Measurements from ENCODE around the gene NPHS1. TPM values are rescaled to one million over a fixed set of nuclear protein-coding genes. Genes with fewer than 3 reads are reported as not detected.

Gene NPHS1
- total RNA-seq, 2 experiments from 2014 or later: not detected

- Mint-ChIP-seq H3K4me1 (ENCODE audit: low read depth) (peaks cover 9% of the 10 kb centered on the region), H3K9me3 (ENCODE audit: insufficient read depth) (no peaks in the 10 kb centered on the region), H3K27me3 (ENCODE audit: low read depth) (peaks cover 53% of the 10 kb centered on the region), H3K36me3 (ENCODE audit: low read depth) (no peaks in the 10 kb centered on the region), H3K27ac (no peak overlapping the region), H3K4me3 (no peak overlapping the region)
- ChIA-PET POLR2A (interaction anchor here (0.6 kb wide), 1 partner anchor 43 kb away, joined by 3 read pairs; no protein-coding TSS in a partner anchor), CTCF (no interaction called here)
- DNase-seq: no peak
- ATAC-seq: no peak
Measured at GRCh38 chr19:35859414-35859813, 7.1 kb upstream of the NPHS1 start.

DNA sequence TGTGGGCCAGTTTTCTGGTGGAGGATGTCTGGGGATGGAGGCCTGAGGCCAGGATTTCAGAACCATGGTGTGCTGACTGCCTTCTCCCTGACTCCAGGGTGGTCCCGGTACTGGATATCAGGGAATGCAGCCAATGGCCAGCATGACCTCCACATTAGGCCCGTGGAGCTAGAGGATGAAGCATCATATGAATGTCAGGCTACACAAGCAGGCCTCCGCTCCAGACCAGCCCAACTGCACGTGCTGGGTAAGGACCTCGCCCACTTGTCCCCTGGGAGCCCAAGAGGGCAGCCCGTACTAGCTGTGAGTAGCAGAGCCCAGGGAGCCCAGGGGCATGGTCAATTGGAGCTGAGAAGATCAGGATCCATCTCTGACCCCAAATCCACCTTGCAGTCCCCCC is 6.0 kb upstream of the NPHS1 start:
- no peak overlapping the region for H3K4me3 Mint-ChIP-seq
- DNase-seq: no peak
- H3K9me3 Mint-ChIP-seq (ENCODE audit: insufficient read depth): no peaks in the 10 kb centered on the region
- ChIA-PET POLR2A (no interaction called here), CTCF (no interaction called here)
- H3K36me3 Mint-ChIP-seq (ENCODE audit: low read depth): no peaks in the 10 kb centered on the region
- H3K27me3 Mint-ChIP-seq (ENCODE audit: low read depth): peaks cover 54% of the 10 kb centered on the region
- ATAC-seq: no peak
- peaks cover 9% of the 10 kb centered on the region for H3K4me1 Mint-ChIP-seq (ENCODE audit: low read depth)
- no peak overlapping the region for H3K27ac Mint-ChIP-seq

GRCh38 chr19:35856546-35857149 is 4.3 kb upstream of the NPHS1 start, which contains the start of gene KIRREL2:
KIRREL2 (plus strand) TSS chr19:35856911; CDS start chr19:35857120, 209 bp downstream.
- H3K27ac Mint-ChIP-seq: no peak within 1 kb of the TSS
- ChIA-PET POLR2A (interaction anchor here (2.1 kb wide), 1 partner anchor 13 kb away, joined by 6 read pairs; the partner anchor contains the start of gene APLP1), CTCF (interaction anchor here (1.5 kb wide), 1 partner anchor 75 kb away, joined by 4 read pairs; no protein-coding TSS in a partner anchor)
- ATAC-seq (peak; percentile 83), DNase-seq (peak; percentile 35)
- peaks cover 9% of the 10 kb centered on the region for H3K4me1 Mint-ChIP-seq (ENCODE audit: low read depth)
- no peaks in the 10 kb centered on the region for H3K9me3 Mint-ChIP-seq (ENCODE audit: insufficient read depth)
- peak within 1 kb of the TSS; percentile 76 for H3K4me3 Mint-ChIP-seq
- peaks cover 54% of the 10 kb centered on the region for H3K27me3 Mint-ChIP-seq (ENCODE audit: low read depth)
- no peaks in the 10 kb centered on the region for H3K36me3 Mint-ChIP-seq (ENCODE audit: low read depth)

DNA sequence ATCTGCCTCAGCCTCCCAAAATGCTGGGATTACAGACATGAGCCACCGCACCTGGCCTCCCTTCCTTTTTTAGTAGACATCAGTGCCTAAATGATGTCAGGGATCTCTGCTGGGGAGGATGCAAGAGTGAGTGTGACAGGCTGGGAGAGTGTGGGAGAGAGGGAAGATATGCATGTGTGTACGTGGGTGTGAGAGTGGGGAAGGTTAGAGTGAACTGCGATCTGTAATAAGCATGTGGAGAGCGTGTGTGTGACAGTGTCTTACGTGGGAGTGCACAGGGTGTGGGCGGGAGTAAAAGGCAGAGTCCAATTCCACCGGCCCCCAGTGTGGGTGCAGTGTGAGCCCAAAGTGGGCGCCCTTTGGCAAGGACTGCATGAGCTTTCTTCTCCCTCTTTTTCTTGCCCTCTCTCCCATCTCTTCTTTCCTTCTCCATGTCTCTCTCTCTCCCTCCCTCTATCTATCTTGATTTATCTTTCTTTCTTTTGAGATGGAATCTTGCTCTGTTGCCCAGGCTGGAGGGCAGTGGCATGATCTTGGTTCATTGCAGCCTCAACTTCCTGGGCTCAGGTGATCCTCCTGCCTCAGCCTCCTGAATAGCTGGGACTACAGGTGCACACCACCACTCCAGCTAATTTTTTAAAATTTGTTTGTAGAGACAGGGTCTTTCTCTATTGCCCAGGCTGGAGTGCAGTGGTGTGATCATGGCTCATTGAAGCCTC is 893 bp upstream of the NPHS1 start:
- Mint-ChIP-seq H3K4me3 (no peak overlapping the region), H3K9me3 (ENCODE audit: insufficient read depth) (no peaks in the 10 kb centered on the region), H3K4me1 (ENCODE audit: low read depth) (peaks cover 11% of the 10 kb centered on the region), H3K36me3 (ENCODE audit: low read depth) (no peaks in the 10 kb centered on the region), H3K27me3 (ENCODE audit: low read depth) (peaks cover 34% of the 10 kb centered on the region), H3K27ac (no peak overlapping the region)
- CTCF ChIA-PET: interaction anchor here (1.0 kb wide), 1 partner anchor 78 kb away, joined by 3 read pairs; no protein-coding TSS in a partner anchor
- POLR2A ChIA-PET: no interaction called here
- DNase-seq: no peak
- ATAC-seq: no peak

DNA sequence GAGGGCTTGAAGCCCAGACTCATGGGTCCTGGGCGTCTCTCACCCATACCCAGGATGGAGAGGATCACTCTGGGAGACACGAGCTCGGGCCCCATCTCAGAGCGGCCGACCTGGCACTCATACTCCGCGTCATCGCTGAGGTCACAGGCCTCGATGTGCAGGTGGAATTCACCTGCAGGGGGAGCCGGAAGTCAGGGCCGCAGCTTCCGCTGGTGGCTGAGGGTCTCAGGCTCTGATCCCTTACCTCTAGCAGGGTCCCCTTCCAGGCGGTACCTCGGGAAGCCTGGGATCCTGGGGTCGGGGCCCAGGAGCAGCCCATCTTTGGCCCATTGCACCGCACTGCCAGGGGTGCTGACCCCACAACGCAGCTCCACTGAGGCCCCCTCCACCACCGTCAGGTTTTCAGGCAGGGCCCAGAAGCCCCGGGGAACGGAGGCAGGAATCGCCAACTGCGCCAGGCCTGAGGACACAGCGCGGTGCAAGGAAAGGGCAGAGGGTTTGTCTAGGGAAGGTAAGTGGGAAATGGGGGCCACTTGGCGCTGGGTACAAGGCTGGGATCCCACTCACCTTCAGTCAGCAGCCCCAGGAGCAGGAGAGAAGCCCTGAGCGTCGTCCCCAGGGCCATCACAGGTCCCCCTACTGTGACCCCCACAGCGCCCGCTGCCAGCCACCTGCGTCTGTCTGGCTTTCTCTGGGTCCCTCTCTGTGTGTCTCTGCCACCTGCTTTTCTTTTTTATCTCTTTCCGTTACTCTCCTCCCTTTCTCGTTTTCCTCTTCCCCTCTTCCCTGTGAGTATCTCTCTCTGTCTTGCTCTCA is 883 bp downstream of the NPHS1 start:
- DNase-seq (peak; percentile 30), ATAC-seq (no peak)
- peaks cover 37% of the 10 kb centered on the region for H3K27me3 Mint-ChIP-seq (ENCODE audit: low read depth)
- ChIA-PET CTCF (no interaction called here), POLR2A (no interaction called here)
- H3K9me3 Mint-ChIP-seq (ENCODE audit: insufficient read depth): no peaks in the 10 kb centered on the region
- H3K4me1 Mint-ChIP-seq (ENCODE audit: low read depth): peaks cover 5% of the 10 kb centered on the region
- no peak overlapping the region for H3K27ac Mint-ChIP-seq
- H3K36me3 Mint-ChIP-seq (ENCODE audit: low read depth): peaks cover 3% of the 10 kb centered on the region
- H3K4me3 Mint-ChIP-seq: no peak overlapping the region

DNA sequence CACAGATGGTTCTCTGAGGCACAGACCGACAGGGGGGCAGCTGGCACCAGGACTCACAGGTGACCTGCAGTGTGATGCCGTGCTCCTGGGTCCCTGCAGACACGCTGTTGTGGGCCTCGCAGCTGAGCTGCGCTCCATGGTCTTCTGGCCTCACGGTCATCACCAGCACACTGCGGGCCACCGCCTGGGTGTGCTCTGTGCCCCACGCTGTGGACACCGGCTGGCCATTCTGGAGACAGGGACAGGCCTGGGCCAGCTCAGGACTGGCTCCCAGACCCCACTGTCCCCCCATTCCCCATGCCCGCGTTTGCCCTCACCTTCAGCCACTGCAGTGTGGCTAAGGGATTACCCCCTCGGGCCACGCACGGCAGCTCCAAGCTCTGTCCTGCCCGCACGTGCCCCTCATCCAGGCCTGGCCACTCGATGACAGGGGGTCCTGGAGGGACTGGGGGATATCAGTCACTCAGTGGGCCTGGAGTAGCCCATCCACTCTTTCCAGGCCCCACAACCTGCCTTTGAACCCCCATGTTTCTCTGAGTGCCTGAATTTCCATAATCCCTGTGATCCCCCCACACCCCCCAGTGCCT is 3.3 kb downstream of the NPHS1 start:
- Mint-ChIP-seq H3K9me3 (ENCODE audit: insufficient read depth) (no peaks in the 10 kb centered on the region), H3K27me3 (ENCODE audit: low read depth) (peaks cover 44% of the 10 kb centered on the region), H3K4me3 (no peak overlapping the region), H3K36me3 (ENCODE audit: low read depth) (peaks cover 9% of the 10 kb centered on the region), H3K27ac (no peak overlapping the region), H3K4me1 (ENCODE audit: low read depth) (peaks cover 17% of the 10 kb centered on the region)
- DNase-seq: no peak
- ChIA-PET POLR2A (no interaction called here), CTCF (no interaction called here)
- no peak for ATAC-seq

DNA sequence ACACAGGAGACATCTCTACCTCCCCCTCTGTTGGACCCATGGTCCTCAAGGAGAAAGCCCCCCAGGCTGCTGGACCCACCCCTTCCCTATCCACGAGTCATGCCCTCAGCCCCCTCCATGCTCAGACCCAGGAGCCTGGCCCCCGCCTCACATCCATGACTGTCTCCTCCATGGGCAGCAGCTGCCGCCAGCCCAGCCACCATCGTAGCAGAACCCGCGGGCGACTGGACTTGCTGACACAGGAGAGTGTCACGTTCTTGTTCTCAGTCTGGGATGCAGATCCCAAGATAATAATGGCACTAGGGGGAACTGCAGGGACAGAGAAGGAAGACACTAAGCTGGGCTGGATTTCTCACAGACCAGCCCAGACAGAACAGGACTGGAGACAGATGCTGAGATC is 3.8 kb downstream of the NPHS1 start:
- ATAC-seq (no peak), DNase-seq (no peak)
- H3K27me3 Mint-ChIP-seq (ENCODE audit: low read depth): peaks cover 49% of the 10 kb centered on the region
- peaks cover 9% of the 10 kb centered on the region for H3K36me3 Mint-ChIP-seq (ENCODE audit: low read depth)
- ChIA-PET POLR2A (no interaction called here), CTCF (no interaction called here)
- no peak overlapping the region for H3K27ac Mint-ChIP-seq
- H3K4me1 Mint-ChIP-seq (ENCODE audit: low read depth): peaks cover 17% of the 10 kb centered on the region
- no peaks in the 10 kb centered on the region for H3K9me3 Mint-ChIP-seq (ENCODE audit: insufficient read depth)
- no peak overlapping the region for H3K4me3 Mint-ChIP-seq

DNA sequence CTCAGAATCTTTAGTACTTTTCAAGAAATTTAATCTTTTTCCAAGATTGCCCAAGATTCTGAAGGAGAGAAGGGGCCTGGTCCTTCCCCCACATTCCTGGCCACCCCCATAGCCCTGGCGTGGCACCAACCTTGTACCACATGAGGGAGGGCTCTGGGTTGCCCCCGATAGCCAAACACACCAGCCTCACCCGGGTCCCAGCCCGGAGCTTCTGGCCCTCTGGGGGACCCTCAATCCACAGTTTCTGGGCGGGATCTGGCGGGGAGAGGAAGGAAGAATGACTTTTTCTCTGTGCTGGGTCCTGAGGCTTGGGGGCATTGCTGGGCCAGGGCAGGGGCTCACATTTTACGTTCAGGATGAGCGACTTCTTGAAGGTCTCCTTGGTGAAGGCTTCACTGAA is 4.4 kb downstream of the NPHS1 start:
- CTCF ChIA-PET: no interaction called here

DNA sequence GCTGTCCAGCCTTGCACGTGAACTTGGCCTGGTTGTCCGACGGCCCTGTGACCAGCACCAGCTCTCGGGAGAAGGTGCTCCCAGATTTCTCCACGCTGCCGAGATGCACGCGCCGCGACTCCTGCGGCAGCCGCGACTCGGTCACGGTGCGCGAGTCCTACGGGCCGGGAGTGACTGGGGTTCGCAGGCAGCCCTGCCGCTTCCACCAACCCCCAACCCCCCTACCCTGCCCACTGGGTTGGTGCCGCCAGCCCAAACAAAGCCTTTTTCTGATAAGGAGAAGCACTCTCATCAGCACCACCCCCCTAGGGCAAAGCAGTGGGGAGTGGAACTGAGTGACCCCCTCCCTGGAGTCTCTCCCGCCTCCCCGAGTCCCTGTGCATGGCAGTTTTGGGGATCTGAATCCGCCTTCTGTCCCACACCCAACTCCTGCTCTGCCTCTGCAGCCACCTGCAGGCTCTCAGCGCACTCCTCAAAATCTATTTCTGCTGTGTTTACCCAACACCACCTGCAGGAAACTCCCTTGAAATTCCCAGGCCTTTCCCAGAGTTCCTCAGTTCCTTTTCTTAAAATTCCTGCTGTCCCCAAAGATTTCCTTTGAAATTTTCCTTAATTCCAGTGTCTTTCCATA is 6.2 kb downstream of the NPHS1 start:
- CTCF ChIA-PET: no interaction called here
- no peak overlapping the region for H3K27ac Mint-ChIP-seq
- H3K4me3 Mint-ChIP-seq: no peak overlapping the region
- peaks cover 9% of the 10 kb centered on the region for H3K36me3 Mint-ChIP-seq (ENCODE audit: low read depth)
- H3K9me3 Mint-ChIP-seq (ENCODE audit: insufficient read depth): no peaks in the 10 kb centered on the region
- POLR2A ChIA-PET: no interaction called here
- peaks cover 52% of the 10 kb centered on the region for H3K27me3 Mint-ChIP-seq (ENCODE audit: low read depth)
- DNase-seq: peak; percentile 30
- ATAC-seq: peak; percentile 6
- H3K4me1 Mint-ChIP-seq (ENCODE audit: low read depth): peaks cover 17% of the 10 kb centered on the region

More for the DNA sequence above, 4.4 kb downstream of the NPHS1 start:
- Mint-ChIP-seq H3K4me3 (no peak overlapping the region), H3K9me3 (ENCODE audit: insufficient read depth) (no peaks in the 10 kb centered on the region), H3K27ac (no peak overlapping the region), H3K36me3 (ENCODE audit: low read depth) (peaks cover 9% of the 10 kb centered on the region), H3K27me3 (ENCODE audit: low read depth) (peaks cover 51% of the 10 kb centered on the region), H3K4me1 (ENCODE audit: low read depth) (peaks cover 17% of the 10 kb centered on the region)
- DNase-seq (no peak), ATAC-seq (no peak)
- POLR2A ChIA-PET: no interaction called here

DNA sequence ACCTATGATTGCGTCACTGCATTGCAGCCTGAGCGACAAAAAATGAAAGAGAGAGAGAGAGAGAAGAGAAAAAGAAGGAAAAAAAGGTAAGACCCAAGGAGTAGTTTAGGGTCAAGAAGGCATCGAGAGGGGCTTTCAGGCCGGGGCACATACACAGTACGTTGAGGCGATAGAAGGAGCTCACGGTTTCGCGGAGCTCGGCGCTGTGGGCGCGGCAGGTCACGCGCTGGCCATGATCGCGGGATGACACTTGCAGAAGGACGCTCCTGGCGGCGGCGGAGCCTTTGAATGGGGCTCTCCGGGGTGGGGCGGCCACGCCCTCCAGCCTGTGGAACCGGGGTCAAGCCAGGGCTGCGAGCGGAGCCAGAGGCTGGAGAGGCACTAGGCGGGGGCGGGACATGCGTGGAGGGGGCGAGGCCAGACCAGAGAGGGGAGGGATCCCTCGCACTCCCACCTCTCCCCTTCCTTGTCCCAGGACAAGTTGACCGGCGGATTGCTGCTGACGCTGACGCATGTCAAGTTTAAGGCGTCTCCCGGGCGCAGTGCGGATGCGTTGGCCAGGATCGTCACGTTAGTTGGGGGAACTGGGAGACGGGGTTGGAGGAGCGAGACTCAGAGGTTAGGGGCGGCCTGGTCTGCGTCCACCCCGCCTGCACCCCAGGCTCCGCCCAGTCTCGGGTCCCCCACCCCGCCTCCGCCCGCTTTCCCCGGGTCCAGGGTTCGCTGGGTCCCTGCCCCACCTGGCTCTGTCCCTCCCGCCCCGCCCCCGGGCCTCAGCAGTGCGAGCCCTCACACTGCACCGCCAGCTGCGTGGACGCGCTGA is 6.9 kb downstream of the NPHS1 start:
- peak; percentile 26 for DNase-seq
- ChIA-PET CTCF (no interaction called here), POLR2A (interaction anchor here (0.7 kb wide), 1 partner anchor 172 kb away, joined by 5 read pairs; no protein-coding TSS in a partner anchor)
- Mint-ChIP-seq H3K36me3 (ENCODE audit: low read depth) (peaks cover 9% of the 10 kb centered on the region), H3K4me1 (ENCODE audit: low read depth) (peaks cover 15% of the 10 kb centered on the region), H3K27me3 (ENCODE audit: low read depth) (peaks cover 49% of the 10 kb centered on the region), H3K27ac (no peak overlapping the region), H3K4me3 (peak overlapping the region; percentile 30), H3K9me3 (ENCODE audit: insufficient read depth) (no peaks in the 10 kb centered on the region)
- peak; percentile 51 for ATAC-seq
